Tibial nerve (tissue), 4 donors: ENCODE results near the gene SGK1. TPM values are rescaled to one million over a fixed set of nuclear protein-coding genes. Genes with fewer than 3 reads are reported as not detected.

ENCODE experiments used
- DNase-seq, 2 donors: peaks; one replicate each; pipeline ENCODE4 v3.0.0-alpha.2; 2019; ENCODE audit warnings: low spot score in 2 of 2
- H3K27ac ChIP-seq, 4 donors: fragments of 200-600 bp; sonication (generic) in 3 of 4; one replicate each; pipeline ENCODE4 v1.5.1; 2017 to 2019; ENCODE audit warnings: mild to moderate bottlenecking in 1 of 4
- H3K27me3 ChIP-seq, 2 donors: fragments of 200-600 bp; sonication (generic) in 1 of 2; one replicate each; pipeline versions ENCODE4 v1.5.1 to v1.6.0; 2017 to 2019
- H3K36me3 ChIP-seq, 3 donors: fragments of 200-600 bp; sonication (generic); one replicate each; pipeline ENCODE4 v1.5.1; 2018 to 2019
- H3K4me1 ChIP-seq, 4 donors: fragments of 200-600 bp; sonication (generic) in 3 of 4; one replicate each; pipeline ENCODE4 v1.5.1; 2017 to 2019
- H3K4me3 ChIP-seq, 4 donors: fragments of 200-600 bp; sonication (generic) in 3 of 4; one replicate each; pipeline ENCODE4 v1.5.1; 2017 to 2019; ENCODE audit warnings: mild to moderate bottlenecking in 1 of 4, moderate library complexity in 1 of 4
- H3K9me3 ChIP-seq, 4 donors: fragments of 200-600 bp; sonication (generic) in 3 of 4; one replicate each; pipeline ENCODE4 v1.5.1; 2017 to 2019
- EP300 ChIP-seq, 2 donors: sonication (generic); formaldehyde crosslinking; IDR thresholded peaks; one replicate each; pipeline ENCODE4 v1.6.1; 2017; ENCODE audit warnings: antibody characterized with exemption in 2 of 2, mild to moderate bottlenecking in 1 of 2
- POLR2A ChIP-seq, 2 donors: fragments of 450-650 bp; IDR thresholded peaks; one replicate each; pipeline ENCODE4 v1.6.1; 2017; ENCODE audit warnings: antibody characterized with exemption in 2 of 2, mild to moderate bottlenecking in 2 of 2, moderate library complexity in 2 of 2
- WGBS, 2 donors: methylation state at CpG; one replicate each; pipeline ENCODE4 v1.1.5; 2018; 5-methylcytosine and 5-hydroxymethylcytosine counted together
- total RNA-seq, 4 donors: library from RNA; depleted of rRNA; stranded (reverse); fragments of >200 nt; gene quantifications; one replicate each; pipeline ENCODE4 v1.1.0, GENCODE V29; 2016
- TF ChIP-seq, protein P1 (sequence below), 5 experiments: fragments of 200-600 bp in 3 of 5; fragments of 450-650 bp in 2 of 5; sonication (generic) in 3 of 5; IDR thresholded peaks; one replicate each; pipeline ENCODE4 v1.5.1; 2016 to 2019; ENCODE audit warnings: antibody characterized with exemption in 5 of 5, mild to moderate bottlenecking in 3 of 5, moderate library complexity in 2 of 5

Gene SGK1
- total RNA-seq, 4 donors from 2014 or later = 103 to 127 (median 116) TPM

- Histone ChIP-seq H3K36me3 (no peaks in the 10 kb centered on the region), H3K27me3 (no peaks in the 10 kb centered on the region), H3K27ac (peak overlapping the region in 2 of 4 donors; percentile 84 to 90), H3K9me3 (no peaks in the 10 kb centered on the region), H3K4me1 (peaks cover 0 to 31% (median 5%) of the 10 kb centered on the region in 4 donors), H3K4me3 (no peak overlapping the region)
- WGBS, 2 donors = 89 to 92% methylated on average over 7 of the region's 7 CpGs
- DNase-seq = no peak
- TF ChIP-seq EP300 (IDR thresholded peaks at IDR 0.05) = no peak
Measured at GRCh38 chr6:134346932-134347545, 29.1 kb upstream of the SGK1 start.

DNA sequence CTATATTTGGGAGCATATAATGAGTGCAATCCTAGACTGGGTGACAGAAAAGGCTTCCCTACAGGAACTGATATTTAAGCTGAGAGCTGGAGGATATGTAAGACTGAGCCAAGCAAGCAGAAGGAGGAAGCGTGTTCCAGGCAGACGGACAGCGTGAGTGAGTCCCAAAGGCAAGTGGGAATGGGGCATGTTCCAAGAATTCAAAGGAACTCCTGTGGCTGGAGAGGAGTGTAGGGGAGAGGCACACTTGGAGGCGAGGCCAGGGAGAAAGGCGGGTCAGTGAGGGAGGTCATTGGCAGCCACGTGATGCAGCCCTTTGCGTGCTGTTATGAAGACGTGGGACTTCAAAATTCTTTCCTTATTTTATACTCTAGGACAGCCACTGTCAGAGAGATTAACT, 27.9 kb upstream of the SGK1 start:
- WGBS, 2 donors = 44 to 47% methylated on average over 8 of the region's 8 CpGs

DNA sequence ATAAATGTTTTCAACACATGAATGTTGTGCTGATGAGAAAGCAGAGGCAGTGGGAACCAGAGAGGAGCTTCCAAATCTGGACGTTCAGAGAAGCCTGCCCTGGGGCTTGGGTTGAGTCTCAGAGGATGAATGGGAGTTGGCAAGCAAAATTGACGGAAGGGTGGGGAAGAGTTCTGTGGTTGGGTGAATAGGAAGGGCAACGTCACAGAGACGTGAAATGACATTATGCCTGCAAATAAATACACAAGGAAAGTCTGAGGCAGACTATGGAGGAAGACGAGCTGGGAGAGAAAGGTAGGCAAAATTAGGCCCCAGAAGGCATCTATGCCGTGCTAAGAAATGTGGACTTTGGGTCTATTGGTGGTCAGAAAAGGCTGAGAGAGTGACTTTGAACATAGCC, 25.2 kb upstream of the SGK1 start:
- WGBS, 2 donors = 72 to 77% methylated on average over 6 of the region's 6 CpGs

More for the DNA sequence above, 27.9 kb upstream of the SGK1 start:
- H3K9me3 ChIP-seq = no peaks in the 10 kb centered on the region
- H3K27ac ChIP-seq = peak overlapping the region in 3 of 4 donors; percentile 17 to 84 (median 71)
- no peaks in the 10 kb centered on the region for H3K27me3 ChIP-seq
- no peak overlapping the region for H3K4me3 ChIP-seq
- H3K36me3 ChIP-seq = no peaks in the 10 kb centered on the region
- peaks cover 0 to 31% (median 5%) of the 10 kb centered on the region in 4 donors for H3K4me1 ChIP-seq
- TF ChIP-seq EP300 (IDR thresholded peaks at IDR 0.05) (peak in 1 of 2 donors; percentile 57), POLR2A (IDR thresholded peaks at IDR 0.05) (no peak)
- peak; percentile 44 to 59 for DNase-seq

DNA sequence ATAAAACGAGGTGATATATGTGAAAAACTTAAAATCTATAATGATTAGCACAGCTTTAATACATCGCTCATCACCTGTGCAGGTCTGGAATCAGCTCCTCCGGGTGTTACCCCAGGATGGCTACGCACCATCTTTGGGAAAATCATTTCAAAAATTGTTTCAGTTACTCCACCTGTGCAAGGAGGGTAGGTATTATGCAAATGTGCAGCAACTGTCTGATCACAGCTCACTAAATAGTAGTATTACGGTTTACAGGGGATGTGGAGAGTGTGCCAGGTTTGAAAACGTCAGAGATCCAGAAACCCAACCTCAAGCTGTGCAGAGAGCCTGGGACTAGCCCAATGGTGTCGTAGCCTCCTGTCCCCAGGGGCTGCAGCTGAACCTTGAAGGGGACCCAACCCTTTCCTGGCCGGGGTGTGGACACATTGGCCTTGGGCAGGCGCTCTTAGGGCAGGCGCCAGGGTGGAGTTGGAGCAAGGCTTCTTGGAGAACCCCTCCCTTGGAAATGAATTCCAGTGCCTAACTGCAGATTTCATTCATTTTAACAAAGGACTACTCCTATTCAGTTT, 24.2 kb upstream of the SGK1 start:
- H3K4me3 ChIP-seq = no peak overlapping the region
- H3K4me1 ChIP-seq = peaks cover 0 to 19% (median 2%) of the 10 kb centered on the region in 4 donors
- H3K27ac ChIP-seq = no peak overlapping the region
- no peaks in the 10 kb centered on the region for H3K27me3 ChIP-seq
- TF ChIP-seq EP300 (IDR thresholded peaks at IDR 0.05) (no peak), POLR2A (IDR thresholded peaks at IDR 0.05) (no peak)
- TF ChIP-seq, protein P1, sequence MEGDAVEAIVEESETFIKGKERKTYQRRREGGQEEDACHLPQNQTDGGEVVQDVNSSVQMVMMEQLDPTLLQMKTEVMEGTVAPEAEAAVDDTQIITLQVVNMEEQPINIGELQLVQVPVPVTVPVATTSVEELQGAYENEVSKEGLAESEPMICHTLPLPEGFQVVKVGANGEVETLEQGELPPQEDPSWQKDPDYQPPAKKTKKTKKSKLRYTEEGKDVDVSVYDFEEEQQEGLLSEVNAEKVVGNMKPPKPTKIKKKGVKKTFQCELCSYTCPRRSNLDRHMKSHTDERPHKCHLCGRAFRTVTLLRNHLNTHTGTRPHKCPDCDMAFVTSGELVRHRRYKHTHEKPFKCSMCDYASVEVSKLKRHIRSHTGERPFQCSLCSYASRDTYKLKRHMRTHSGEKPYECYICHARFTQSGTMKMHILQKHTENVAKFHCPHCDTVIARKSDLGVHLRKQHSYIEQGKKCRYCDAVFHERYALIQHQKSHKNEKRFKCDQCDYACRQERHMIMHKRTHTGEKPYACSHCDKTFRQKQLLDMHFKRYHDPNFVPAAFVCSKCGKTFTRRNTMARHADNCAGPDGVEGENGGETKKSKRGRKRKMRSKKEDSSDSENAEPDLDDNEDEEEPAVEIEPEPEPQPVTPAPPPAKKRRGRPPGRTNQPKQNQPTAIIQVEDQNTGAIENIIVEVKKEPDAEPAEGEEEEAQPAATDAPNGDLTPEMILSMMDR (IDR thresholded peaks at IDR 0.05) = no peak
- H3K9me3 ChIP-seq = no peaks in the 10 kb centered on the region
- no peak for DNase-seq
- H3K36me3 ChIP-seq = no peaks in the 10 kb centered on the region
- WGBS, 2 donors = 75 to 86% methylated on average over 10 of the region's 10 CpGs

More for the DNA sequence above, 25.2 kb upstream of the SGK1 start:
- H3K9me3 ChIP-seq = no peaks in the 10 kb centered on the region
- no peak for DNase-seq
- H3K4me3 ChIP-seq = no peak overlapping the region
- H3K27me3 ChIP-seq = no peaks in the 10 kb centered on the region
- peaks cover 0 to 27% (median 2%) of the 10 kb centered on the region in 4 donors for H3K4me1 ChIP-seq
- TF ChIP-seq, protein P1 (IDR thresholded peaks at IDR 0.05) = no peak
- TF ChIP-seq EP300 (IDR thresholded peaks at IDR 0.05) (no peak), POLR2A (IDR thresholded peaks at IDR 0.05) (no peak)
- H3K36me3 ChIP-seq = no peaks in the 10 kb centered on the region
- H3K27ac ChIP-seq = no peak overlapping the region

GRCh38 chr6:134340179-134340975, 22.5 kb upstream of the SGK1 start:
- no peak overlapping the region for H3K4me3 ChIP-seq
- WGBS, 2 donors = 82 to 83% methylated on average over 6 of the region's 6 CpGs
- H3K27ac ChIP-seq = no peak overlapping the region
- H3K27me3 ChIP-seq = no peaks in the 10 kb centered on the region
- DNase-seq = no peak
- TF ChIP-seq POLR2A (IDR thresholded peaks at IDR 0.05) (no peak), EP300 (IDR thresholded peaks at IDR 0.05) (no peak)
- TF ChIP-seq, protein P1 (IDR thresholded peaks at IDR 0.05) = no peak
- H3K9me3 ChIP-seq = no peaks in the 10 kb centered on the region
- no peaks in the 10 kb centered on the region for H3K36me3 ChIP-seq
- H3K4me1 ChIP-seq = peaks cover 0 to 1% (median 0%) of the 10 kb centered on the region in 4 donors

DNA sequence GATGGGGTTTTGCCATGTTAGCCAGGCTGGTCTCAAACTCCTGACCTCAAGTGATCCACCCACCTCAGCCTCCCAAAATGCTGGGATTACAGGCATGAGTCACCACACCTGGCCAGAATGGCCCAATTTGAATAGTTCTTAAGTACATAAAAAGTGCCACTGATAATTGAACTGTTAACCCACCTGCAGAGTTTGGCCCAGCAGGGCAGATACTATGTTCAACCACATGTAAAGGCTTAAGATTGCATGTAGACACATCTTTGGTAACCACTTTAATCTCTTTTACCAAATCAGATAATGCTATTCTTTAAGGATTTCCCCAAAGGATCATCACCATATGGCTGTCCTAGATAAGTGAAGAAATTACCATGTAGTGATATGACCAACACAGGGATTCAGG, 21.3 kb upstream of the SGK1 start:
- no peak for DNase-seq
- TF ChIP-seq, protein P1 (IDR thresholded peaks at IDR 0.05) = no peak
- TF ChIP-seq POLR2A (IDR thresholded peaks at IDR 0.05) (no peak), EP300 (IDR thresholded peaks at IDR 0.05) (no peak)
- no peaks in the 10 kb centered on the region for H3K36me3 ChIP-seq
- no peaks in the 10 kb centered on the region for H3K9me3 ChIP-seq
- no peak overlapping the region for H3K27ac ChIP-seq
- H3K27me3 ChIP-seq = no peaks in the 10 kb centered on the region
- H3K4me1 ChIP-seq = no peaks in the 10 kb centered on the region
- H3K4me3 ChIP-seq = no peak overlapping the region
